Measurements from ENCODE around the gene BORCS6.

DNA sequence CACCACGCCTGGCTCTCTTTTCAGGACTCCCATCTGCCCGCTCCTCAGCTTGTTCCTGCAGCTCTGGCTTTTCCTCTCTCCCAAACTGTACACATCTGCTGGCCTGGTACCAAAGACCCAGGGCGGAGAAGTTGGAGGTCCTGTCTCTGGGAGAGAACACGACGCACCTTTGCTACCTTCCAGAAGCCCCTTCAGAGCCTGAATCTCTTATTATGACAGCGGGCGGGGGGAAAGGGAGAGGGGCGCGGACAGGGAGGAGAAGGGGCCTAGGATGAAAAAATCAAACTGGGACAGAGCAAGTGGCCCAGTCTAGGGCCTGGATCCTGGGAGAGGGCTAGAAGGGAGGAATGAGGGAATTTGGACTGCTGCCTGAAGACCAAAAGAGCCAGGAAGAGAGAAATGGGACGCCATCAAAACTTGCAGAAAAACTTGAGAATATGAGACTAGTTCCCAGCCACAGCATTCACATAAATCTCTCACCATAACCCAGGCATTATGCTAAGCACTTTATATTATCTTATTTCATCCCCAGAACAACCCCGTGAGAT is 35.3 kb downstream of the BORCS6 start:
- TF ChIP-seq POLR2AphosphoS5 (IDR thresholded peaks at IDR 0.05) (no peak), CTCF (IDR thresholded peaks at IDR 0.05 in 8 of 11, conservative IDR thresholded peaks at IDR 0.05 in 3 of 11) (no peak)
